NCI-H2227 (cell line): ENCODE data around the gene TTLL7.
"Not testable (repeated sequence)": the region's sequence is repeated elsewhere in the genome, so short reads cannot be mapped to it uniquely, and the experiment has no call there.

Source experiments
- DNase-seq: peaks from one replicate; lab custom pipeline; 2025; ENCODE audit not compliant: unreplicated experiment; lab: John Stamatoyannopoulos, UW

Gene TTLL7

GRCh38 chr1:83931658-83932253, 67.2 kb downstream of the TTLL7 start:
- peak; percentile 59 for DNase-seq

- DNase-seq, result no peak
Measured at GRCh38 chr1:83929184-83929583, 69.7 kb downstream of the TTLL7 start.

- DNase-seq, result no peak
Measured at GRCh38 chr1:83928396-83928795, 70.5 kb downstream of the TTLL7 start.

GRCh38 chr1:83927701-83928100, 71.2 kb downstream of the TTLL7 start:
- no peak for DNase-seq

GRCh38 chr1:83927061-83927460, 71.9 kb downstream of the TTLL7 start:
- DNase-seq, result no peak

- no peak for DNase-seq
Measured at GRCh38 chr1:83923553-83923952, 75.4 kb downstream of the TTLL7 start.

GRCh38 chr1:83922431-83922830, 76.5 kb downstream of the TTLL7 start:
- DNase-seq, result no peak

GRCh38 chr1:83920320-83920719, 78.6 kb downstream of the TTLL7 start:
- no peak for DNase-seq

- DNase-seq, result no peak
Measured at GRCh38 chr1:83919872-83920271, 79.1 kb downstream of the TTLL7 start.

- DNase-seq, result no peak
Measured at GRCh38 chr1:83918688-83919285, 80.1 kb downstream of the TTLL7 start.

GRCh38 chr1:83917959-83918358, 81.0 kb downstream of the TTLL7 start:
- no peak for DNase-seq

GRCh38 chr1:83916094-83916493, 82.8 kb downstream of the TTLL7 start:
- not testable (repeated sequence) for DNase-seq

GRCh38 chr1:83912876-83913275, 86.1 kb downstream of the TTLL7 start:
- DNase-seq, result no peak

- DNase-seq, result no peak
Measured at GRCh38 chr1:83910461-83910860, 88.5 kb downstream of the TTLL7 start.

GRCh38 chr1:83909687-83910086, 89.2 kb downstream of the TTLL7 start:
- DNase-seq, result no peak

- peak; percentile 41 for DNase-seq
Measured at GRCh38 chr1:83905315-83905907, 93.5 kb downstream of the TTLL7 start.

GRCh38 chr1:83901547-83902155, 97.3 kb downstream of the TTLL7 start:
- no peak for DNase-seq

- no peak for DNase-seq
Measured at GRCh38 chr1:83900524-83900923, 98.4 kb downstream of the TTLL7 start.

GRCh38 chr1:83897516-83897915, 101.4 kb downstream of the TTLL7 start:
- no peak for DNase-seq

- no peak for DNase-seq
Measured at GRCh38 chr1:83896299-83896698, 102.6 kb downstream of the TTLL7 start.

- DNase-seq, result no peak
Measured at GRCh38 chr1:83889707-83890106, 109.2 kb downstream of the TTLL7 start.

- DNase-seq, result no peak
Measured at GRCh38 chr1:83887483-83887882, 111.4 kb downstream of the TTLL7 start.
